ENCODE data around the gene OR1L8. TPM values are rescaled to one million over a fixed set of nuclear protein-coding genes. Genes with fewer than 3 reads are reported as not detected.
"Not testable (repeated sequence)": the region's sequence is repeated elsewhere in the genome, so short reads cannot be mapped to it uniquely, and the experiment has no call there.

The OR1L8 gene
- polyA plus RNA-seq, 2 of the 4 experiments (the other 2 are of a cell fraction) = 0.05 TPM; not detected in 1

- POLR2A ChIA-PET = no interaction called here
- peaks cover 6% of the 10 kb centered on the region; the same call in 1 of the 3 replicates for H3K4me1 ChIP-seq
- no peak overlapping the region for H3K4me3 ChIP-seq
- ATAC-seq = no peak
- no peak for TF ChIP-seq BHLHE40 (IDR thresholded peaks at IDR 0.05; ENCODE audit: low read depth, low read length)
- TF ChIP-seq MAZ (IDR thresholded peaks at IDR 0.05; ENCODE audit: borderline replicate concordance, low read depth, low read length) = no peak
- TF ChIP-seq ESRRA (IDR thresholded peaks at IDR 0.05; ENCODE audit: borderline replicate concordance, low read length) = no peak
- TF ChIP-seq FOXS1 (CRISPR knock-in tag; IDR thresholded peaks at IDR 0.05) = no peak
- TF ChIP-seq HDAC2 (IDR thresholded peaks at IDR 0.05) = no peak
- TF ChIP-seq CEBPB (IDR thresholded peaks at IDR 0.05) = no peak
- TF ChIP-seq MYC (IDR thresholded peaks at IDR 0.05; ENCODE audit: borderline replicate concordance, low read length) = no peak
- no peak for TF ChIP-seq RARB (CRISPR knock-in tag; IDR thresholded peaks at IDR 0.05)
- H3K9me3 ChIP-seq = no peaks in the 10 kb centered on the region
- no peak for FAIRE-seq
- no peak overlapping the region for H3K4me2 ChIP-seq
- WGBS (ENCODE audit: missing lambda C conversion rate) = 85% methylated on average over 1 of the region's 1 CpG
- CTCF ChIA-PET = no interaction called here
- no peak for DNase-seq (ENCODE audit: low read depth in 1 of 2, low spot score in 1 of 2)
- H3K27ac ChIP-seq = no peak overlapping the region
Measured at GRCh38 chr9:122536134-122536533, 47.0 kb downstream of the OR1L8 start.

GRCh38 chr9:122531157-122531556 is 52.0 kb downstream of the OR1L8 start:
- POLR2A ChIA-PET; H3K4me3 ChIP-seq; FAIRE-seq; H3K9me3 ChIP-seq; DNase-seq (ENCODE audit: low read depth in 1 of 2, low spot score in 1 of 2); H3K27ac ChIP-seq; H3K4me1 ChIP-seq; ATAC-seq; H3K4me2 ChIP-seq: not testable (repeated sequence)
- 54% methylated on average over 4 of the region's 4 CpGs for WGBS (ENCODE audit: missing lambda C conversion rate)
- CTCF ChIA-PET = interaction anchor here (1.5 to 1.6 kb wide), 2 partner anchors 10 kb away, joined by 3 to 4 read pairs; no protein-coding TSS in a partner anchor

- H3K4me2 ChIP-seq = no peak within 1 kb of the TSS
- H3K9me3 ChIP-seq = no peaks in the 10 kb centered on the region
- no peaks in the 10 kb centered on the region for H3K4me1 ChIP-seq
- no peak for TF ChIP-seq BHLHE40 (IDR thresholded peaks at IDR 0.05; ENCODE audit: low read depth, low read length)
- no peak for TF ChIP-seq ESRRA (IDR thresholded peaks at IDR 0.05; ENCODE audit: borderline replicate concordance, low read length)
- no peak for TF ChIP-seq CEBPB (IDR thresholded peaks at IDR 0.05)
- no peak for TF ChIP-seq NPAS2 (CRISPR knock-in tag; IDR thresholded peaks at IDR 0.05; ENCODE audit: borderline replicate concordance)
- no peak for TF ChIP-seq NR3C1 (IDR thresholded peaks at IDR 0.05)
- no peak for TF ChIP-seq CBX8 (IDR thresholded peaks at IDR 0.05)
- H3K27ac ChIP-seq = no peak within 1 kb of the TSS
- WGBS (ENCODE audit: missing lambda C conversion rate) = 47% methylated on average over 3 of the region's 3 CpGs
- ATAC-seq (no peak), DNase-seq (ENCODE audit: low read depth in 1 of 2, low spot score in 1 of 2) (no peak), FAIRE-seq (no peak)
- H3K4me3 ChIP-seq = no peak within 1 kb of the TSS
- ChIA-PET CTCF (interaction anchor here (0.7 kb wide), 1 partner anchor 23 kb away, joined by 3 read pairs; no protein-coding TSS in a partner anchor), POLR2A (no interaction called here)
Measured at GRCh38 chr9:122527193-122527592, 56.0 kb downstream of the OR1L8 start, which contains the start of gene OR1N1. TSS of gene OR1N1 (minus strand) at chr9:122527293. CDS start at chr9:122527293, 0 bp downstream.

GRCh38 chr9:122526602-122527001 is 56.6 kb downstream of the OR1L8 start:
- ATAC-seq (no peak), FAIRE-seq (no peak), DNase-seq (ENCODE audit: low read depth in 1 of 2, low spot score in 1 of 2) (no peak)
- H3K4me1 ChIP-seq = no peaks in the 10 kb centered on the region
- no peaks in the 10 kb centered on the region for H3K9me3 ChIP-seq
- no peak overlapping the region for H3K4me3 ChIP-seq
- ChIA-PET CTCF (no interaction called here), POLR2A (no interaction called here)
- H3K27ac ChIP-seq = no peak overlapping the region
- TF ChIP-seq ZC3H11A (IDR thresholded peaks at IDR 0.05) = no peak
- no peak for TF ChIP-seq RNF2 (IDR thresholded peaks at IDR 0.05; ENCODE audit: borderline replicate concordance, low read depth)
- TF ChIP-seq RFX5 (IDR thresholded peaks at IDR 0.05) = no peak
- TF ChIP-seq HEYL (CRISPR knock-in tag; IDR thresholded peaks at IDR 0.05) = no peak
- no peak for TF ChIP-seq EHMT2 (IDR thresholded peaks at IDR 0.05; ENCODE audit: low read depth)
- no peak for TF ChIP-seq HMGXB4 (CRISPR knock-in tag; IDR thresholded peaks at IDR 0.05; ENCODE audit: borderline replicate concordance)
- no peak for TF ChIP-seq POLR2AphosphoS2 (conservative IDR thresholded peaks at IDR 0.05; ENCODE audit: low read length)
- TF ChIP-seq FOSB (CRISPR knock-in tag; IDR thresholded peaks at IDR 0.05) = no peak
- no peak overlapping the region for H3K4me2 ChIP-seq
- 34% methylated on average over 10 of the region's 10 CpGs for WGBS (ENCODE audit: missing lambda C conversion rate)
